H9 (cell line): ENCODE results near the gene SDHAF2. TPM values are rescaled to one million over a fixed set of nuclear protein-coding genes. Genes with fewer than 3 reads are reported as not detected.

Experiments used
- DNase-seq: peaks from one replicate; pipeline ENCODE4 v3.0.0-alpha.2; 2017
- H2AFZ ChIP-seq: one replicate; pipeline ENCODE4 v1.6.1; 2013; ENCODE audit warnings: mild to moderate bottlenecking, low read length, control low read depth, moderate library complexity
- H2AK5ac ChIP-seq: 2 replicates; pipeline ENCODE4 v1.6.1; 2013; ENCODE audit warnings: low read length, control low read depth, mixed read lengths; ENCODE audit not compliant: insufficient read length
- H2BK120ac ChIP-seq: one replicate; pipeline ENCODE4 v1.6.1; 2013; ENCODE audit warnings: low read depth, mild to moderate bottlenecking, low read length, control low read depth, inconsistent platforms; ENCODE audit not compliant: poor library complexity, severe bottlenecking
- H2BK12ac ChIP-seq: 2 replicates; pipeline ENCODE4 v1.6.1; 2013; ENCODE audit warnings: low read length, control low read depth, mixed read lengths, low read depth; ENCODE audit not compliant: insufficient read length
- H2BK15ac ChIP-seq: 2 replicates; pipeline ENCODE4 v1.6.1; 2013; ENCODE audit warnings: low read depth, low read length, control low read depth
- H2BK20ac ChIP-seq: one replicate; pipeline ENCODE4 v1.6.1; 2013; ENCODE audit warnings: low read depth, mild to moderate bottlenecking, low read length, control low read depth, inconsistent platforms; ENCODE audit not compliant: poor library complexity, severe bottlenecking
- H2BK5ac ChIP-seq: 2 replicates; pipeline ENCODE4 v1.6.1; 2013; ENCODE audit warnings: low read length, control low read depth, mixed read lengths; ENCODE audit not compliant: insufficient read length
- H3K14ac ChIP-seq: 2 replicates; pipeline ENCODE4 v1.6.1; 2013; ENCODE audit warnings: low read length, control low read depth; ENCODE audit not compliant: insufficient read depth
- H3K18ac ChIP-seq: 2 replicates; pipeline ENCODE4 v1.6.1; 2013; ENCODE audit warnings: low read depth, mild to moderate bottlenecking, mixed read lengths, low read length, control low read depth; ENCODE audit not compliant: insufficient read length
- H3K23ac ChIP-seq: 2 replicates; pipeline ENCODE4 v1.6.1; 2013; ENCODE audit warnings: low read length, control low read depth, mixed read lengths, low read depth; ENCODE audit not compliant: insufficient read length
- H3K23me2 ChIP-seq: 2 replicates; pipeline ENCODE4 v1.6.1; 2013; ENCODE audit warnings: low read depth, mild to moderate bottlenecking, mixed read lengths, low read length, control low read depth; ENCODE audit not compliant: insufficient read length, poor library complexity, severe bottlenecking
- H3K27ac ChIP-seq: 2 replicates; pipeline ENCODE4 v1.5.1; 2013; ENCODE audit warnings: low read length, control low read depth, mixed read lengths, low read depth; ENCODE audit not compliant: insufficient read length
- H3K27me3 ChIP-seq: 2 replicates; pipeline ENCODE4 v1.6.1; 2013; ENCODE audit warnings: low read length, control low read depth, inconsistent platforms; ENCODE audit not compliant: insufficient read depth
- H3K4ac ChIP-seq: 2 replicates; pipeline ENCODE4 v1.6.1; 2013; ENCODE audit warnings: low read depth, mild to moderate bottlenecking, control low read depth, inconsistent platforms, low read length, moderate library complexity
- H3K4me1 ChIP-seq: 2 replicates; pipeline ENCODE4 v1.6.1; 2013; ENCODE audit warnings: low read length, control low read depth, inconsistent platforms; ENCODE audit not compliant: insufficient read depth
- H3K4me2 ChIP-seq: 2 replicates; pipeline ENCODE4 v1.6.1; 2013; ENCODE audit warnings: low read length, control low read depth, mixed read lengths; ENCODE audit not compliant: insufficient read length, insufficient read depth
- H3K56ac ChIP-seq: 2 replicates; pipeline ENCODE4 v1.6.1; 2013; ENCODE audit warnings: low read depth, mild to moderate bottlenecking, mixed read lengths, low read length, control low read depth; ENCODE audit not compliant: insufficient read length
- H3K79me1 ChIP-seq: 2 replicates; pipeline ENCODE4 v1.6.1; 2013; ENCODE audit warnings: low read depth, mild to moderate bottlenecking, moderate library complexity, low read length, control low read depth, inconsistent platforms; ENCODE audit not compliant: insufficient read depth, poor library complexity, severe bottlenecking
- H3K79me2 ChIP-seq: 2 replicates; pipeline ENCODE4 v1.6.1; 2013; ENCODE audit warnings: low read length, control low read depth, inconsistent platforms; ENCODE audit not compliant: insufficient read depth
- H3K9ac ChIP-seq: 2 replicates; pipeline ENCODE4 v1.6.1; 2013; ENCODE audit warnings: low read length, control low read depth, mixed read lengths; ENCODE audit not compliant: insufficient read length; ENCODE audit errors: extremely low read depth
- H3K9me3 ChIP-seq: one replicate; pipeline ENCODE4 v1.6.1; 2013; ENCODE audit warnings: low read depth, low read length, inconsistent platforms; ENCODE audit not compliant: control insufficient read depth
- H3T11ph ChIP-seq: one replicate; pipeline ENCODE4 v1.6.1; 2013; ENCODE audit warnings: mild to moderate bottlenecking, low read length, control low read depth, inconsistent platforms
- H4K20me1 ChIP-seq: one replicate; pipeline ENCODE4 v1.6.1; 2013; ENCODE audit not compliant: control insufficient read depth, insufficient read length, insufficient read depth
- H4K5ac ChIP-seq: 2 replicates; pipeline ENCODE4 v1.6.1; 2013; ENCODE audit warnings: low read depth, mild to moderate bottlenecking, mixed read lengths, low read length, control low read depth; ENCODE audit not compliant: insufficient read length
- H4K8ac ChIP-seq: replicated peaks from 2 replicates; pipeline ENCODE4 v1.6.1; 2013; ENCODE audit warnings: low read length, control low read depth, mixed read lengths, low read depth; ENCODE audit not compliant: insufficient read length
- H4K91ac ChIP-seq: 2 replicates; pipeline ENCODE4 v1.6.1; 2013; ENCODE audit warnings: low read depth, mild to moderate bottlenecking, moderate library complexity, mixed read lengths, low read length, control low read depth; ENCODE audit not compliant: insufficient read length
- H3K27ac Mint-ChIP-seq, 3 experiments: 2 replicates in 2 of 3; 3 replicates in 1 of 3; pipeline ENCODE4 v1.8.0; 2020 to 2021; ENCODE audit warnings: mixed read lengths in 3 of 3, mild to moderate bottlenecking in 1 of 3, moderate library complexity in 1 of 3
- H3K27me3 Mint-ChIP-seq: 2 replicates; pipeline ENCODE4 v1.8.0; 2021; ENCODE audit warnings: low read depth, mild to moderate bottlenecking, moderate library complexity, mixed read lengths
- H3K36me3 Mint-ChIP-seq, 3 experiments: 2 replicates in 2 of 3; 3 replicates in 1 of 3; pipeline ENCODE4 v1.8.0; 2020 to 2021; ENCODE audit warnings: low read depth in 3 of 3, mixed read lengths in 3 of 3; ENCODE audit not compliant: insufficient read depth in 1 of 3
- H3K4me1 Mint-ChIP-seq, 2 experiments: 2 replicates each; pipeline ENCODE4 v1.8.0; 2020; ENCODE audit warnings: mixed read lengths in 2 of 2
- H3K4me3 Mint-ChIP-seq, 2 experiments: 2 replicates in 1 of 2; 3 replicates in 1 of 2; pipeline ENCODE4 v1.8.0; 2020 to 2021; ENCODE audit warnings: mild to moderate bottlenecking in 2 of 2, mixed read lengths in 2 of 2, moderate library complexity in 1 of 2
- H3K9me3 Mint-ChIP-seq, 2 experiments: 2 replicates in 1 of 2; 3 replicates in 1 of 2; pipeline ENCODE4 v1.8.0; 2020; ENCODE audit warnings: mild to moderate bottlenecking in 2 of 2, mixed read lengths in 2 of 2, moderate library complexity in 1 of 2
- CTCF ChIP-seq: fragments of 200-600 bp; sonication (generic); conservative IDR thresholded peaks from 3 replicates; pipeline ENCODE4 v1.8.0; 2021; ENCODE audit warnings: antibody characterized with exemption, mild to moderate bottlenecking
- WGBS: extraction: QIAGEN DNeasy Blood & Tissue Kit; methylation state at CpG from one replicate; pipeline ENCODE4 v1.1.7; 2013; ENCODE audit warnings: missing lambda C conversion rate, low lambda C conversion rate, mixed read lengths; ENCODE audit not compliant: insufficient read length; ENCODE audit errors: extremely low coverage; 5-methylcytosine and 5-hydroxymethylcytosine counted together
- total RNA-seq: library from RNA; stranded (reverse); gene quantifications from 2 replicates; pipeline ENCODE4 v1.2.1, GENCODE V29; 2021

SDHAF2 gene
- total RNA-seq, 1 experiment from 2014 or later, result 41.8 TPM

DNA sequence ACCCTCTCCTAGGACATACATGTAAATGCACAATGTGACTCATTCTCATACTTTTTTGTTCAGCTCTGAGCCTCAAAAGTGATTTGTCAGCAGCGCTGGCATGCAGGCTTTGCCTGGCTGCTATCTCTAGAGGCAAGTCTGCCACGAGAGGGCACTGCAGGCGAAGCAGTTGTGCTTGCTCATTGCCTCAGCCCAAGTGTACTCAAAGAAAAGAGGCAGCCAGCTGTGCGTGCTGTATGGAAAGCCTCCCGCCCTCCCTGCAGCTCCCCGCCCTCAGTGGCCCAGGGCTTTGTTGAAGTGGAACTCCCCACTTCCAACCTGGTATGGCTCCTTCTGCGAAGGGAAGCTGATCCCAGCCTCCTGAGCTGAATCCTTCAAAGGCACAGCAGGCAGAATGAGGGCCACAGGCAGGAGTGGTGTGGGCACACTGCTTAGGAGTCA lies 16.3 kb downstream of the SDHAF2 start:
- Histone ChIP-seq H2BK20ac (no peak overlapping the region), H3K23me2 (no peaks in the 10 kb centered on the region), H3K4me2 (no peak overlapping the region), H3K23ac (no peak overlapping the region), H3K18ac (no peak overlapping the region), H2BK15ac (no peak overlapping the region), H2BK5ac (no peak overlapping the region), H4K91ac (no peak overlapping the region), H3K27me3 (no peaks in the 10 kb centered on the region), H3K4ac (no peak overlapping the region), H2AFZ (no peak overlapping the region), H2BK120ac (no peak overlapping the region), H3K79me2 (no peaks in the 10 kb centered on the region), H4K5ac (no peak overlapping the region), H4K8ac (no peak overlapping the region), H2AK5ac (no peak overlapping the region), H3K79me1 (peaks cover 3% of the 10 kb centered on the region), H3K14ac (no peak overlapping the region), H3K9ac (no peak overlapping the region), H3K56ac (no peak overlapping the region), H2BK12ac (no peak overlapping the region), H3K9me3 (no peaks in the 10 kb centered on the region), H4K20me1 (peaks cover 3% of the 10 kb centered on the region), H3K27ac (no peak overlapping the region), H3T11ph (no peak overlapping the region), H3K4me1 (no peaks in the 10 kb centered on the region)
- H3K9me3 Mint-ChIP-seq, result no peaks in the 10 kb centered on the region
- no peaks in the 10 kb centered on the region for H3K27me3 Mint-ChIP-seq
- H3K36me3 Mint-ChIP-seq, result peaks cover 28 to 69% (median 58%) of the 10 kb centered on the region in 3 experiments; a peak in 6 of 7 replicates
- no peak overlapping the region for H3K4me3 Mint-ChIP-seq
- peak; percentile 90 for DNase-seq
- no CpG with 5 or more reads among the region's 7 CpGs for WGBS
- H3K4me1 Mint-ChIP-seq, result peaks cover 6% of the 10 kb centered on the region in 2 experiments; a peak in 3 of 4 replicates
- H3K27ac Mint-ChIP-seq, result peak overlapping the region; percentile 57 to 98 (median 94); a peak in 5 of 7 replicates
- peak; percentile 94 for TF ChIP-seq CTCF
